Trophoblast cell (in vitro differentiated cells and primary cell): Measurements from ENCODE around the gene GLS.

Source experiments
- DNase-seq, 2 donors: peaks; one replicate each; pipeline ENCODE4 v3.0.0-alpha.2; 2016
- H2AFZ ChIP-seq: 2 replicates; pipeline ENCODE4 v1.6.1; 2013; ENCODE audit warnings: low read length, moderate library complexity, mild to moderate bottlenecking; ENCODE audit not compliant: insufficient read depth, poor library complexity
- H2AK5ac ChIP-seq: 2 replicates; pipeline ENCODE4 v1.6.1; 2013; ENCODE audit warnings: mild to moderate bottlenecking, low read length
- H2BK120ac ChIP-seq: 2 replicates; pipeline ENCODE4 v1.6.1; 2013; ENCODE audit warnings: low read length, mild to moderate bottlenecking, moderate library complexity; ENCODE audit not compliant: insufficient read depth, poor library complexity
- H2BK12ac ChIP-seq: 2 replicates; pipeline ENCODE4 v1.6.1; 2013; ENCODE audit warnings: mild to moderate bottlenecking, low read length, moderate library complexity
- H2BK5ac ChIP-seq: 2 replicates; pipeline ENCODE4 v1.6.1; 2013; ENCODE audit warnings: low read length, low read depth, moderate library complexity, mild to moderate bottlenecking; ENCODE audit not compliant: poor library complexity
- H3K14ac ChIP-seq: 2 replicates; pipeline ENCODE4 v1.6.1; 2013; ENCODE audit warnings: mild to moderate bottlenecking, low read length
- H3K18ac ChIP-seq: 2 replicates; pipeline ENCODE4 v1.6.1; 2013; ENCODE audit warnings: mild to moderate bottlenecking, low read length
- H3K23ac ChIP-seq: 2 replicates; pipeline ENCODE4 v1.6.1; 2013; ENCODE audit warnings: low read length
- H3K27ac ChIP-seq: 2 replicates; pipeline ENCODE4 v1.5.1; 2013; ENCODE audit warnings: low read depth, mild to moderate bottlenecking, inconsistent platforms, low read length, moderate library complexity
- H3K27me3 ChIP-seq: 2 replicates; pipeline ENCODE4 v1.6.1; 2013; ENCODE audit warnings: inconsistent platforms, mild to moderate bottlenecking, low read length, moderate library complexity; ENCODE audit not compliant: insufficient read depth
- H3K36me3 ChIP-seq, 2 experiments: 1 replicate in 1 of 2; 2 replicates in 1 of 2; pipeline ENCODE4 v1.6.1; 2013; ENCODE audit warnings: low read length in 2 of 2, mild to moderate bottlenecking in 2 of 2, moderate library complexity in 1 of 2; ENCODE audit not compliant: insufficient read depth in 2 of 2, control insufficient read depth in 1 of 2
- H3K4ac ChIP-seq: 2 replicates; pipeline ENCODE4 v1.6.1; 2013; ENCODE audit warnings: low read depth, mild to moderate bottlenecking, low read length, moderate library complexity
- H3K4me1 ChIP-seq, 2 experiments: 1 replicate in 1 of 2; 2 replicates in 1 of 2; pipeline ENCODE4 v1.6.1; 2013; ENCODE audit warnings: low read length in 2 of 2, mild to moderate bottlenecking in 2 of 2, moderate library complexity in 1 of 2; ENCODE audit not compliant: insufficient read depth in 2 of 2, control insufficient read depth in 1 of 2
- H3K4me2 ChIP-seq: 2 replicates; pipeline ENCODE4 v1.6.1; 2013; ENCODE audit warnings: inconsistent platforms, mild to moderate bottlenecking, low read length, moderate library complexity
- H3K4me3 ChIP-seq: 2 replicates; pipeline ENCODE4 v1.5.1; 2013; ENCODE audit warnings: mild to moderate bottlenecking, low read depth, low read length, inconsistent platforms
- H3K79me1 ChIP-seq: one replicate; pipeline ENCODE4 v1.6.1; 2013; ENCODE audit warnings: low read length
- H3K79me2 ChIP-seq: 2 replicates; pipeline ENCODE4 v1.6.1; 2013; ENCODE audit warnings: low read length, mild to moderate bottlenecking; ENCODE audit not compliant: control insufficient read depth, insufficient read depth, poor library complexity
- H3K9ac ChIP-seq: 2 replicates; pipeline ENCODE4 v1.6.1; 2013; ENCODE audit warnings: mild to moderate bottlenecking, low read length
- H3K9me3 ChIP-seq: 2 replicates; pipeline ENCODE4 v1.6.1; 2013; ENCODE audit warnings: low read depth, mild to moderate bottlenecking, control low read depth, inconsistent platforms, low read length; ENCODE audit not compliant: insufficient read depth
- H4K12ac ChIP-seq: 2 replicates; pipeline ENCODE4 v1.6.1; 2013; ENCODE audit warnings: low read depth, mild to moderate bottlenecking, low read length, moderate library complexity
- H4K8ac ChIP-seq: 2 replicates; pipeline ENCODE4 v1.6.1; 2013; ENCODE audit warnings: low read depth, mild to moderate bottlenecking, low read length, moderate library complexity
- H4K91ac ChIP-seq: one replicate; pipeline ENCODE4 v1.6.1; 2013; ENCODE audit warnings: low read depth, mild to moderate bottlenecking, low read length, moderate library complexity
- WGBS: extraction: QIAGEN DNeasy Blood & Tissue Kit; methylation state at CpG from one replicate; pipeline ENCODE4 v1.1.7; 2013; ENCODE audit warnings: missing lambda C conversion rate; ENCODE audit not compliant: insufficient read length, insufficient coverage; ENCODE audit errors: extremely low coverage; 5-methylcytosine and 5-hydroxymethylcytosine counted together

Gene GLS

DNA sequence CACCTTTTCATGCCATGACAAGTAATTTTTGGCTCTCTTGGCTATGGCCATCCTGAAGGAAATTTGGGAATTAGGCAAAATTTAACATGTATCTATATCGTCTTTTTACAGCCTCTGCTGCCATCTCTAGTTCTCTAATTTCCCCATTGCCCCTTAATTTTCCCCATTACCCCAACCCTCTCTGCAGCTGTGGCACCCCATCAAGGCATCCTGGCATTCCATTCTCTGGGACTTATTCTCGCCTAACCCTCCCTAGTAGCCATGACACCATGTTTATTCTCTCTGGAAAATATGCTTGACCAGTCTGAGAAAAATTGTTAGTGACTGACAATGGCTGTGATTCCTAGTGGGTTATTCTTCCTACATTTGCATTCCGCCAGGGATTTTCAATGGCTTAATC lies 43.9 kb upstream of the GLS start:
- DNase-seq, result no peak
- Histone ChIP-seq H3K23ac (no peak overlapping the region), H3K27ac (no peak overlapping the region), H3K4me1 (peaks cover 0 to 7% of the 10 kb centered on the region in 2 experiments), H2AFZ (no peak overlapping the region), H3K9ac (no peak overlapping the region), H4K12ac (no peak overlapping the region), H3K79me1 (peaks cover 4% of the 10 kb centered on the region), H2BK12ac (no peak overlapping the region), H3K4ac (no peak overlapping the region), H3K4me3 (no peak overlapping the region), H2AK5ac (no peak overlapping the region), H4K91ac (no peak overlapping the region), H2BK5ac (no peak overlapping the region), H3K4me2 (no peak overlapping the region), H3K18ac (no peak overlapping the region), H3K9me3 (no peaks in the 10 kb centered on the region), H4K8ac (no peak overlapping the region), H3K36me3 (no peaks in the 10 kb centered on the region), H3K27me3 (no peaks in the 10 kb centered on the region), H2BK120ac (no peak overlapping the region), H3K79me2 (no peaks in the 10 kb centered on the region), H3K14ac (no peak overlapping the region)
- WGBS, result no CpG with 5 or more reads among the region's 3 CpGs

GRCh38 chr2:190837420-190837819 lies 43.2 kb upstream of the GLS start:
- H2AK5ac ChIP-seq, result no peak overlapping the region
- no peak overlapping the region for H3K23ac ChIP-seq
- no peak overlapping the region for H2AFZ ChIP-seq
- H3K4ac ChIP-seq, result no peak overlapping the region
- H3K9me3 ChIP-seq, result no peaks in the 10 kb centered on the region
- no peak overlapping the region for H2BK12ac ChIP-seq
- H2BK5ac ChIP-seq, result no peak overlapping the region
- no peak overlapping the region for H3K14ac ChIP-seq
- H3K4me3 ChIP-seq, result no peak overlapping the region
- peak in 1 of 2 donors; percentile 23 for DNase-seq
- no peak overlapping the region for H3K9ac ChIP-seq
- H3K4me1 ChIP-seq, result peaks cover 0 to 7% of the 10 kb centered on the region in 2 experiments
- H4K91ac ChIP-seq, result no peak overlapping the region
- no peak overlapping the region for H3K18ac ChIP-seq
- no peaks in the 10 kb centered on the region for H3K27me3 ChIP-seq
- H3K36me3 ChIP-seq, result no peaks in the 10 kb centered on the region
- H3K79me1 ChIP-seq, result peaks cover 4% of the 10 kb centered on the region
- H3K27ac ChIP-seq, result peak overlapping the region; percentile 48
- H2BK120ac ChIP-seq, result no peak overlapping the region
- H4K8ac ChIP-seq, result no peak overlapping the region
- H4K12ac ChIP-seq, result no peak overlapping the region
- no peaks in the 10 kb centered on the region for H3K79me2 ChIP-seq
- no peak overlapping the region for H3K4me2 ChIP-seq

DNA sequence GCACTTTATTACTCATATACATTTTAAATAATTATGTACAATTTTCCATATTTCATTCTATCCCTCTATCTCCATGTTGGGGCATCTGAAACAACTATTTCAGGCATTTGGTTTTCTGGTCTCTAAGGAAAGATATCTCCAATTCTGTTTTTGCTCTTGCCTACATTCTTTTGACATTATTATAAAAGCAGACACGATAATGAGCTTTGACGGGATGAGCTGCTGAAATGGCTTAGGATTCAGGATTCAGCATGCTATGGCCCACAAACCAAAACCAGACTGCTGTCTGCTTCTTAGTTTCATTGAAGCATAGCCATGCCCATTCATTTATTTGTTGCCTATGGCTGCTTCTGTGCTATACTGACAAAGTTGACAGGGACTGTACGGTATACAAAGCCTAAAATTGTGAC lies 42.7 kb upstream of the GLS start:
- Histone ChIP-seq H3K27me3 (no peaks in the 10 kb centered on the region), H2BK5ac (no peak overlapping the region), H3K9me3 (no peaks in the 10 kb centered on the region), H3K23ac (no peak overlapping the region), H2BK12ac (no peak overlapping the region), H2AFZ (no peak overlapping the region), H4K12ac (no peak overlapping the region), H3K9ac (no peak overlapping the region), H3K4me1 (peaks cover 0 to 7% of the 10 kb centered on the region in 2 experiments), H3K14ac (no peak overlapping the region), H3K79me1 (peaks cover 4% of the 10 kb centered on the region), H3K4me2 (no peak overlapping the region), H2AK5ac (no peak overlapping the region), H2BK120ac (no peak overlapping the region), H4K91ac (no peak overlapping the region), H3K4me3 (no peak overlapping the region), H4K8ac (no peak overlapping the region), H3K18ac (no peak overlapping the region), H3K36me3 (no peaks in the 10 kb centered on the region), H3K79me2 (no peaks in the 10 kb centered on the region), H3K4ac (no peak overlapping the region), H3K27ac (peak overlapping the region; percentile 30)
- DNase-seq, result peak in 1 of 2 donors; percentile 34
- WGBS, result no CpG with 5 or more reads among the region's 3 CpGs

- H4K91ac ChIP-seq, result peak overlapping the region; percentile 45
- no peaks in the 10 kb centered on the region for H3K27me3 ChIP-seq
- H3K4me2 ChIP-seq, result no peak overlapping the region
- no peak overlapping the region for H3K23ac ChIP-seq
- no peak overlapping the region for H3K4ac ChIP-seq
- H3K36me3 ChIP-seq, result no peaks in the 10 kb centered on the region
- H2BK120ac ChIP-seq, result peak overlapping the region; percentile 82
- no peak overlapping the region for H4K12ac ChIP-seq
- no peak overlapping the region for H3K9ac ChIP-seq
- no peak overlapping the region for H4K8ac ChIP-seq
- H3K4me3 ChIP-seq, result no peak overlapping the region
- peak overlapping the region; percentile 52 for H2BK5ac ChIP-seq
- no peak for DNase-seq
- H3K79me2 ChIP-seq, result no peaks in the 10 kb centered on the region
- H2BK12ac ChIP-seq, result peak overlapping the region; percentile 65
- H3K79me1 ChIP-seq, result peaks cover 4% of the 10 kb centered on the region
- no CpG with 5 or more reads among the region's 2 CpGs for WGBS
- peaks cover 0 to 7% of the 10 kb centered on the region in 2 experiments for H3K4me1 ChIP-seq
- H2AFZ ChIP-seq, result no peak overlapping the region
- H3K14ac ChIP-seq, result no peak overlapping the region
- H2AK5ac ChIP-seq, result no peak overlapping the region
- H3K27ac ChIP-seq, result peak overlapping the region; percentile 30
- H3K9me3 ChIP-seq, result no peaks in the 10 kb centered on the region
- H3K18ac ChIP-seq, result peak overlapping the region; percentile 18
Measured at GRCh38 chr2:190838492-190838910, 42.1 kb upstream of the GLS start.
